GM21825 (cell line): Measurements from ENCODE around the gene TRAF1.

Experiments
- ATAC-seq: cut with Tn5 transposase; IDR thresholded peaks from one replicate; pipeline ENCODE4 v1.9.1; 2021; ENCODE audit warnings: mild to moderate bottlenecking, moderate library complexity; ENCODE audit not compliant: unreplicated experiment

The TRAF1 gene

DNA sequence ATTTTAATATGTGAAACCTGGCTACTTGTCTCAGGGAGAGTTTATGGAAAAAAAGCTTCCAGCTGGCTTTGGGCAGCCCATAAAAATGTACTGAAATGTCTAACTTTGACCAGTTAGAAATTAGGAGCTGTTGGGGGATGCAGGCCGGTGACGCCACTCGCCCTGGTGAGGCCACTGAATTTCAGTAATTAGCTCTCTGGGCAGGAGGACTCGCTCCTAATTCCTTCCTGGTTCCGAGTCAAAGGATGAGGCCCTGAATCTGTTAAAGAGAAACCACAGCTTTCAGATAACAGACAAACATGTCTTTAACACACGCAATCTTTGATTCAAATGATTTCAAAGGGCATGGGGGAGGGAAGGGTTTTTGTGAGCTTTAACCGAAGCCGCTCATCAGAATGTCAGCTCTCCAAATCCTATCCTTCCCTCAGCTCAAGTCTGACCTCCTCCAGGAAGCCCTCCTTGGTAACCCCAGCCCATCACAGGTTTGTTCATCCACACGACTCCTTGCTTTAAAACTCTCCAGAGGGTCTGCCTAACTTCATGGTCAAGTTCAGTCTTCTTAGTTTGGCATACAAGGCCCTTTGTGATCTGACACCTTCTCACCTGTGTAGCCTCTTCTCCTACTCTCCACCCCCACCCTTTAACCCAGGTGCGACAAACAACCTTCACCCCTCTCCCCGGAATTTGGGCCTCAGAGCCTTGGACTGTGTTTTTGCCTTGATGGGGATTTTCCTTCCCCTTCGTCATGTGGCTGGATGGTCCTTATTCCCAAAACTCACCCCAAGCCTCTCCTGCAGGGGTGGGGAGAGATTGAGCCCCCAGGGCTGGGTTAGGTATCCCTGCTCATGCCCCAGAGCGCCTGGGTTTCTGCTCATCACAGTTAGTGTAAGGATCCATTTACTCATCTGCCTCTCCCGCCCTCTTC is 36.0 kb downstream of the TRAF1 start:
- ATAC-seq = no peak

DNA sequence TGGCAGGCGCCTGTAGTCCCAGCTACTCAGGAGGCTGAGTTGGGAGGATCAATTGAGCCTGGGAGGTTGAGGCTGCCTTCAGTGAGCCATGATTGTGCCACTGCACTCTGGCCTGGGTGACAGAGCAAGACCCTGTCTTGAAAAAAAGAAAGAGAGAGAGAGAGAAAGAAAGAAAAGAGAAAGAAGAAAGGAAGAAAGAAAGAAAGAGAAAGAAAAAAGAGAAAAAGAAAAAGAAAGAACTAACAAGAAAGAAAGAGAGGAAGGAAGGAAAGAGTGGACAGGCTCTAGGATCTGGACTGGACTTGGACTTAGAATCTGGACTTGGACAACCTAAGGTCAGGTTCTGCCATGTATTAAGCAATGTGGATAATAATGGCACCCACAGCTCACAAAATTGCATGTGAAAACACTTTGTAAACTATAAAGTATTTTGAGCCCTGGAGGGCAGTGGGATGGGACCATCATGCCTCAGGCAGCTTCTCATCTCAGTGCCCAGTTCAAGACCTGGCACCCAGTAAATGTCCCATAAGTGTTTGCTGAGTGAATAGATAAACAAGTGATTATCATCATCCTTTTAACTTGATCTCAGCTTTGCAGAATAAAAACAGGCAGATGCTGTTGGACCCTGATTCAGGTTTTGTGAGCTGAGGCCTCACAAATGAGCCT is 36.9 kb downstream of the TRAF1 start:
- no peak for ATAC-seq

DNA sequence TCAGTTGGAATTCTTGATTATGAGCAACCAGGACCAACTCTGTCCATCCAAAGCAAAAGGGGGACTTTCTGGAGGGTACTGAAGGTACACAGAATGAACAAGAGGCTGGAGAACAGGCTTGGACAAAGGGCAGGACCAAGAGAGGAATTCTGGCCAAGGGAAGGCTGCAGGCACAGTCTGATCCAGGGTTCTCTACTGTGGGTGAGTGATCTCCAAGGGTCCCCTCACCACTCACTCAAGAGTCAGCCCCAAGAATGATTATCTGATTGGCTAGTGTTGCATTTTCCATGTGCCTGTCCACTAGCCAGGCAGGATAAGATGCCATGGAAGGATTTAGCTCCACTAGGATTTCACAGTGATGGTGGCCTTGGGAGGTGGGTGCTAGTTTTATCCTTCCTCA is 38.0 kb downstream of the TRAF1 start:
- no peak for ATAC-seq

DNA sequence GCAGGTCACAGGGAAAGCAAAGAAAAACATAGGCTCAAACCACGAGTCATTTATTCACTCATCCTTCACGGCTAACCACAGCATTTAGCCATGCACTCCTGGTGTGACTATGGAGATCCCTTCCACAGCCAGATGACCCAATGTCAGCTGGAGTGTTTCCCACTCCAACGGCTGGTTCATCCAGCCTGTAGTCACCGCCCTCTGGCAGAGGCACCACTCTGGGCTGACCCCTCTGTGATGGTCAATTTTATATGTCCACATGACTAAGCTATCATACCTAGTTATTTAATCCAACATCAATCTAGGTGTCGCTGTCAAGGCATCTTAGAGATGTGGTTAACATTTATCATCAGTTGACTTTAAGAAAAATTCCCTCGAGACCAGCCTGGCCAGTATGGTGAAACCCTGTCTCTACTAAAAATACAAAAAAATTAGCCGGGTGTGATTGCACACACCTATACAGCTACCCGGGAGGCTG is 40.1 kb downstream of the TRAF1 start:
- ATAC-seq = no peak

DNA sequence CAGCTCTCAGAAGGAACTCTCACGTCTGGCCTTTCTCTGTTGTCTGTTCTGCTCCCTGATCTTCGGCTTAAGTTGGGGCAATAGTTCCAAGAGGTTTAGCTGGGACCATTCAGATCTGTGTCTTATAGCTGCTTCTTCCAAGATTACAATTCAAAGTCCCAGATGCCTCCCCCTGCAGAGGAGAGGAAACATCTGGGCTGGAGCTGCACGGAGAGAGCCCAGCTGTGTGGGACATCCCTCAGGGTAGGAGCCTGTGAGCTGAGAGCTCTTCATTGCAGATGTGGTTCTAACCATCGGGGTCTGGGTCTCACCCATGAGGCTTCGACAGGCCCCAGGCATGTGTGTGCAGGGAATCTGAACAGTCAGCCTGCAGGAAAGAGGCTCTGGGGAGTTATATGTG is 40.6 kb downstream of the TRAF1 start:
- ATAC-seq = no peak

DNA sequence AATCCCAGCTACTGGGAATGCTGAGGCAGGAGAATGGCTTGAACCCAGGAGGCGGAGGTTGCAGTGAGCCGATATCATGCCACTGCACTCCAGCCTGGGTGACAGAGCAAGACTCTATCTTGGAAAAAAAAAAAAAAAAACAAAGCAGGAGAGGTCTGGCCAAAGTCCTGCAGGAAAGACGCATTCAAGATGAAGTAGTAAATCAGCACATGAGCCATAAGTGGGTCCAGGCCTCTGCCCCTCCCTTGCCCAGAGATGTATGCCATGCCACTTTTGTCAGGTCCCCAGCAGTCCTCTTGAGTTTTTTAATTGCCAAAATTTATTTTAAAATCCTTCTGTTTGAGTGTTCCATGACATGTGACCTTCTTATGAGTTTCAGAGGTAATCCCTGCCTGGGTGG is 41.1 kb downstream of the TRAF1 start:
- ATAC-seq = no peak

DNA sequence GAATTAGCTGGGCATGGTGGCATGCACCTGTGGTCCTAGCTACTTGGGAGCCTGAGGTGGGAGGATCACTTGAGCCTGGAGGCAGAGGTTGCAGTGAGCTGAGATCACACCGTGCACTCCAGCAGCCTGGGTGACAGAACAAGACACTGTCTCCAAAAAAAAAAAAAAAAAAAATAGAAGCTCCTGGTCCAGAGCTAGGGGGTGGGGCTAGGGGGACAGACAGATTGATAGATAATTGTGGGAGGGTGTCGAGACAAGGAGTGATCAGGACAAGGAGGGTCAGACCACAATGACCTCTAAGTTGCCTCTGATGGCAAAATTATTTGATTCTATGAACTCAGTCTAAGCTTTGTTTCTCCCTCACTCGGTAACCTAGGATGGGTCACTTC is 43.0 kb downstream of the TRAF1 start:
- ATAC-seq = no peak

DNA sequence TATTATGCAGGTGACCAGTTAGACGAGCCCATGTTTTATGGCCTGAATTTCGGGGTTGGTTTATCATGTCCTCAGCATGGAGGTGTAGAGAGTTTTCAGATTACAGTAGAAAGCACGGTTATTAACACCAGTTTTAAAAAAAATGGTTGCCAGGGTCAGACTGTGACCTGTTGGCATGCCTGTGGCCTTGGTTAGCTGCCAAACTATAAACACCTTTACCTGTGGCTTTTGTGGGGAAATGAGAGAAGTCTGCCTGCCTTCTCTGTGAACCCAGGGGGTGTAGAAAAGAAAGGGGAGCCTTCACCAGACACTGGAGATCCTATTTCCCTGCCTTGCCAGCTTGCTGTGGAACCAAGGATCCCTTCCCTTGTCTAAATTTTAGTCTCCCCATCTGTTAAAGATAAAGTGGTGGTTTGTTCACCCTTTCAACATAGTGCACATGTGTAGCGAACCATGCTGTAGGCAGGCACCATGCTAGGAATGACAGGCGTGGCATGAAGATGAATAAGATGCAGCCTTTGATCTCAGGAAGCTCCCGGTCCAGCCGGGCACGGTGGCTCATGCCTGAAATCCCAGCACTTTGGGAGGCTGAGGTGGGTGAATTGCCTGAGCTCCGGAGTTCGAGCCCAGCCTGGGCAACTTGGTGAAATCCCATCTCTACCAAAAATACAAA is 43.5 kb downstream of the TRAF1 start:
- no peak for ATAC-seq

DNA sequence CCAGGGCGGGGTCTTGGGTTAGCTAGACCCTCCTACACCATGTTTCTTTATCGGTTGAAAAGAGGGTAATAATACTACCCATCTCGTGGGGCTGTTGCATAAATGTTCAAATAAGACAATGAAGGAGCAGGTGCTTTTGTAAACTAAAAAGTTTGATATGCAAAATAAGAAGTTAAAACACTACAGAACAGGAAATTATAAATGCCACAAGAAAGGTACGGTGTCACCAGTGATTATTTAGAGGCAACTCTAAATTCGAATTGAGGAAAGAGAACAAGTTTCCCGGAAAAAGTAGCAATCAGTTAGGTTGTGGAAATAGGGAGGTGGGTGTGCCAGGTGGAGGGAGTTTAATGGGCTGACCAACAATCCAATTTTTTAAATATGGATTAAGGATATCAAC is 47.1 kb downstream of the TRAF1 start:
- no peak for ATAC-seq

DNA sequence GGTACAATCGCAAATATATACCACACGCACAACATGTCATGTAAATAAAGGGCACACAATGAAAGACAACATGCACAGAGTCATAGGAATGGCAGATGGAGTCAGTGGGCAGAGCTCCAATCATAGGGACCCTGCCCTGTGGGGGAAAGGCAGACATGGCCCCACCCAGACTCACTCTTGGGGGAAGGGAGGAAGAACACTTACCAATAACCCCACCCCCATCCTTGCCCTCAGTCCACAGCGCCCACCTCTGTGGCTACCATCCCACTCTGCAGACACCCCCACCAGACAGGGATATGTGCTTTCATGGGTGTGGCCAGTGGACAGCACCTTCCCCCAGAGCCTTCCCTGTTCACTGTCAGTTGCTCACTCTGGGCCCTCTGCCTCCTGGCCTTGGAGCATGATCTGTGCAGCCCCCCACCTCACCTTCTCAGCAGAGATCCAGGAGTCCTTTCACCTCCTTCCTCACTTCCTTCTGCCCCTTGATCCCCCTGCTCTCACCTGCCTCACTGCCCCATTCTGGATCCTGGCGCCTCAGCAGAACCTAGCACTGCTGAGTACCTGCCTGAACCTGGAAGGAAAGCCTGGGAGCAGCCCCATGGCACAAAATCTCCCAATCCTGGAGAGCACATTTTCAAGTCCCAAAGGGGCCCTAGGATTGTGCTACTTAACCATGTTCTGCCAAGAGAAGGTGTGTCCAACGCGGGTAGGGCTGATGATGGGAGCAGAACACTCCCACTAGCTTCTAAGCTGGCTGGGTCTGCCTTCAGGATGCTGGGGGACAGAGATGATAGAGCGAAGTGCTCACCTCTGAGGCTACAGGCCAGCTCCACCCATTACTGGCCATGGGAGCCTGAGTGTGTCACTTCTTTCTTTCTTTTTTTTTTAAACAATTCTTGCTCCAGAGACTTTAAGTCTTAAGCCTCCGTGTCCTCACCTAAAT is 48.1 kb downstream of the TRAF1 start:
- ATAC-seq = no peak

DNA sequence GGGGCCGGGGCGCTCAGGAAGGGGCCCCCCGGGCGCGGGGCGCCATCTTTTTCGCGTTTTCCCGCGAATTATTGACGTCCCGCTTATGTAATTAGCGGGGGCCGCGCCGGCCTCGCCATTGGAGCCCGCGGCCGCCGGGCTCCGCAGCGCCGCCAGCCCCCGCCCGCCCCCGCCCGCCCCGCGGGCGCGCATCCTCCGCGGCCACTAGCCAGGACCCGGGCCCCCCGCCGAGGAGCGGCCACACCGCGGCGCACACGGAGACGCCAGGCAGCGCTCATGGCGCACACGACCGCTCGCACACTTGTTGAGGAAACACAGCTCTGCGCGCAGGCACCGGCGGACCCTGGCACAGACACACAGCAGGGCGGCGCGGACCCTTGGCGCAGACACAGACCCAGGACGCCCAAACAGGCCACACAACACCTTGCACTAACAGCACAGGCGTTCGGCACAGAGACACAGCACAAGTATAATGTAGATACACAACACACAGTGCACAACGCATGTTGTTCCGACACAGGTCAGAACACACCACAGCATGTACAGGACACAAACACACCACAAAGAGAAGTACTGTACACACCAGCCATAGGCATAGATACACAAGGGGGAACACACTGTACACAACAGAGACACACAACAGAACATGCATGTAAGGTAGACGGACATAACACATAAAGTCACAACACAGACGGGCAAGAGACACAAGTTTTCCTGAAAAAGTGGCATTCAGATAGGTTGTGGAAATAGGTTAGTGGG is 49.1 kb downstream of the TRAF1 start:
- peak; percentile 44 for ATAC-seq

DNA sequence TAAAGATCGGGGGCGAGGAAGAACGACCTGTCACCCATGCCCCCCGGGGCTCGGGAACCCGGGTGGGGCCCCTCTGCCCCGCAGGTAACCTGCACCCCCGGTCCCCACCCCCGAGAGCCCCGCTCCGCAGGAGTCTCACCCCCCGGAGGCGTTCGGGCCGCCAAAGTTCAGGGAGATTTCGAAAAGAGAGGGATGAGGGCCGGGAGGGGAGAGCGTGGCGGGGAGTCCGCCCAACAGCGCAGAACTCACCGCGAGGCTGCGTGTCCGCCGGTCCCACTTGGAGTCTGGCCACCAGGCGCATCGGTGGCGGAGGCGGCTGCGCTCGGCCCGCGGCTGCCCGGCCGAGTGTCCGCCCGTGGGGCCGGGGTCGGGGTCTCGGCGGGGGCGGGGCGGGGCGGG is 49.8 kb downstream of the TRAF1 start, which contains the start of gene PHF19:
Gene PHF19 (minus strand): TSS at position 347 of the 399 bp plus-strand sequence. CDS start 2,447 bp downstream, outside the sequence.
- no peak for ATAC-seq

DNA sequence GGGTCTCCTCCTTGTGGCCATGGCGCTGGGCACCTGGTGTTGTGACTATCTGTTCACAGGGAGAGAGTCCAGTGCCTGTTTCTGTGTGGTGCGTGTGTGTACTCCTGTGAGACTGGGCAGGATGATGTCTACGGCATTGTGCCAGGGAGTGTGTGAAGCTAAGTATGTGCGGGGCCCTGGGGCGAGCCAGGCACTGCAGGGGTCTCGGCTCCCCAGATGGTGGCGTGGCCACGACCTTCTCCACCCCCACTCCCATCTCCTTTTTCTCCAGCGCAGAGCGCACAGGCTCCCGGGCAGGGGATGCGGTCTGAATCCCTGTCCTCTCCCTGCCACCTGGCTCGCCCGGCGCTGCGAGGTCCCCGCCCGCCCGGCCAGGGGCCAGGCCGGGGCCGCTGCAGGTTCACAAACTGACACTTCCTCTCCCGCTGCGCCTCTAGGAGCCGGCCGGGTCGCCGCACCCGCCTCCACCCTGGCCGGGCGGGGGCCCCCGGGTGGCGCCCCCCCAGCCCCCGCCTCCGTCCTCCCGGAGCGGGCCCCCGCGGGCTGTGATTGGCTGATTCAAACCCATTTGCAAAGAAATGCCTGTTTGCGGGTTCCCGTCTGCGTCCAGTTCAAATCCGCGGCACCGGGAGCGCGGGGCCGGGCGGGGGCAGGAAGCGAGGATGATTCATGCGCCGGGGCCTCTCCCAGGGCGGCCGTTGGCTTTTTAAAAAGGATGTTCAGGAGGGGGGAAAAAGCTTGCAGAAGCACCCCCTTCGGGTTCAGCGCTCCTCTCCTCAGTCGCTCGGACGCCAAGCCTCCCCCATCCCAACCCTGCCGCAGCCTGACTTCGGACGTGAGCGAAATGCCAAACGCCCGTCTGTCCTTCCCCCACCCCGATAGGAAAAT is 50.4 kb downstream of the TRAF1 start:
- ATAC-seq = peak; percentile 49

DNA sequence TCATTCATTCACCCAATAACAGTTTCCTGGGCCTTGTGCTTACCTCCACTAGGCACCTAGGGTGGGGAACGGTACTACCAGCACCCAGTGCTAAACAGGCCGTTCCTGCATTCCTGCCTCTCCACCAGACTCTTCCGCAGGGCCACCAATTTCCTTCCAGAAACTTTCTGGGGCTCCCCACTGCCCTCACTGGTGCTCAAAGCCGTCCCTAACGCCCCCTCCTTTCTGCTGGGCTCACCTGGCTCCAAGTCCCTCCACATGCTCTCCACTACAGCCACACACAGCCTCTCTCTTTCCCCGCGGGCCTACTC is 51.0 kb downstream of the TRAF1 start:
- ATAC-seq = no peak

DNA sequence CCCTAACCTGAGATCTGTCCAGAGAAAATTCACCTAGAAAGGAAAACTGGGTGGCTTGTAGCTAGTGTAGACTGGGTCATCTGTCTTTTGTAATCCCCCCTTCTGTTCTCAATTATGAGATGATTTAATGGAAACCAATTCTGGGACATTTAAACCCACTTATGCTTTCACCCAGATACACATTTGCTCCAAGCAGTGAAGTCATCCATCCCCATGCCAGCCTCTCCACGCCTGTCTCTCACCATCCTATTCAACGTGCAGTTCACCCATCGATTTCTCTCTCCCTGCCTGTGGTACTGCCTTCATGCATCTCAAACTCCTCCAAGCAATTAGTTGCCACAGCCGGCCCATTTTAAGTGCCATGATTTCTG is 51.4 kb downstream of the TRAF1 start:
- ATAC-seq = no peak

DNA sequence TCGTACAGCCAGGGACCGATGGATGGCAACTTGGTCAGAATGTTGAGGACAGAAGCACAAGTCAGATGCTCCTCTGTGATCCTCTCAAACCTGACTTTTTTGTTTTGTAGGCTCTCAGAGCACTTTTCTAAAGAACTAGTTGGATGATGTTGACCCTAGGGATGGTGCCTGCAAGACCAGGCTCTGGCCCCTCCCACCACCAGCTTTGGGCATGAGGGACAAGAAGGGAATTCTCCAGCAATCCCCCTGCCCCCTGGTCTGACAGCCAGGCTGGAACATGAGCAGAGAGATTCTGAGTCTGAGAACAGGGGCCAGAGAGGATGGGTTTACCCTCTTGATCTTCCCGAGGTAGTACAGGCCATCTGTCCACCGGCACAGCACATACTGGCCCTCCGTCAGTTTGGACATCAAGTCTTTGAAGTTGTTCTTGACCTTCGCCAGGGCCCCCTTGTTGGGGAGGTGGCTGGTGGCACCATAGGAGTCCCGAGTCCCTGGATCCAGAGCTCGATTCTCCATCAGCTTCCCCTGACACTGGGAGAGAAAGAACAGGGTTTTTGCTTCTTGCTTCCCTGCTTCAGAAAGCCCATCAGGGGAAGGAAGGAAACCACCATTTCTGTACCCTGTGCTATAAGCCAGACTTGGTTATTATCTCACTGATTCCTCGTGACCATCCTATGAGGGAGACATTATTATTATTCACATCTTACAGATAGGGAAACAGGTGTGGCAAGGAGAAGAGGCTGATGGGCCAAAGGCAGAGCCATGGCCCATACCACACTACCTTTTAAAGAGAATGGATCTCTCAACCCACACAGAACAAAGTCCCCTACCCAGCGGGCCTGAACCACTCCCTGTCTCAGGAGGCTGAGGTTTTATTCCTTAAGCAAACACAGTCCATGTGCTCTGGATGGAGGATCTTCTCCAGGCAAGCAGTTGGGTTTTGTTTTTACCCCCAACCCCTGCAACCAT is 52.1 kb downstream of the TRAF1 start:
- no peak for ATAC-seq

DNA sequence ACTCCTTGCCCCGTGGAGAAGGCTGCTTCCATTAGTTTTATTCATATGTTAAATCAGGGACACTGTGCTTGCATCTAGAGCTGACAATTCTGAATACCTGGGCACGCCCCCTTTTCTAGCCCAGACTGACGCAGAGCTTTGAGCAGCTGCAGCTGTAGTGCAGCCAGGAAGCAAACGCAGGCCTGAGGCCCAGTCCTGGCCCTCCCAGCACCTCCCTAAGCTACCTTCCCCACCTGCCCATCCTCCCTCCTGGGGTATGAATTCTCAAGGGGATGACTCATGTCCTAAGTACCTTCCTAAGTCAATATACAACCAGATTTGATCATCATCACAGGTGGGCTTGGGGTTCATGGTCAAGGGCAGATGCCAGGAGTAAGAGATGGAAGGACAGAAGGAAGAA is 53.1 kb downstream of the TRAF1 start:
- ATAC-seq = no peak
